ENCODE results near the gene RCOR2.

DNA sequence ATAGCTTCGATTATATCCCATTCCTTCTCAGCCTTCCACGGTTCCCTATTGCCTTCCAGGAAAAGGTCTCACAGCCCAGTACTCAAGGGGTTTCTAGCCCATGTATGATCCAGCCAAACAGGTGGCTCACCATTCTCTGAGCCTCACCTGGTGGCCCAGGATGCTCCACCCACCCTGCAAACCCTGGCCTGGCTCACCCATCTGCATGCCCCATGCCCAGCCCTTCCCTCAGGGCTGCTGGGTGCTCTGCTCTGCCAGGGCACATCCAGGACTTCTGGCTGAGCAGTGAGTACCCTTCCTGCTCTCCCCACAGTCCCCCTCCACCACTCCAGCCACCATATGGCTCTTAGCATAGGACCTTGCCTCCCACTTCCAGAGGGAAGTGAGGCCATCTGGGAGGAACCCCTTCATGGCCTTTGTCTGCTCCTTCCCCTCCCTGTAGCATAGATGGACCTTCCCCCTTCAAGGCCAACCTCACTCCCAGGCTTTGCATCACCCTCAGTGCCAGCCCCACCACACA lies 5.8 kb upstream of the RCOR2 start:
- TF ChIP-seq, protein P1, sequence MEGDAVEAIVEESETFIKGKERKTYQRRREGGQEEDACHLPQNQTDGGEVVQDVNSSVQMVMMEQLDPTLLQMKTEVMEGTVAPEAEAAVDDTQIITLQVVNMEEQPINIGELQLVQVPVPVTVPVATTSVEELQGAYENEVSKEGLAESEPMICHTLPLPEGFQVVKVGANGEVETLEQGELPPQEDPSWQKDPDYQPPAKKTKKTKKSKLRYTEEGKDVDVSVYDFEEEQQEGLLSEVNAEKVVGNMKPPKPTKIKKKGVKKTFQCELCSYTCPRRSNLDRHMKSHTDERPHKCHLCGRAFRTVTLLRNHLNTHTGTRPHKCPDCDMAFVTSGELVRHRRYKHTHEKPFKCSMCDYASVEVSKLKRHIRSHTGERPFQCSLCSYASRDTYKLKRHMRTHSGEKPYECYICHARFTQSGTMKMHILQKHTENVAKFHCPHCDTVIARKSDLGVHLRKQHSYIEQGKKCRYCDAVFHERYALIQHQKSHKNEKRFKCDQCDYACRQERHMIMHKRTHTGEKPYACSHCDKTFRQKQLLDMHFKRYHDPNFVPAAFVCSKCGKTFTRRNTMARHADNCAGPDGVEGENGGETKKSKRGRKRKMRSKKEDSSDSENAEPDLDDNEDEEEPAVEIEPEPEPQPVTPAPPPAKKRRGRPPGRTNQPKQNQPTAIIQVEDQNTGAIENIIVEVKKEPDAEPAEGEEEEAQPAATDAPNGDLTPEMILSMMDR (IDR thresholded peaks at IDR 0.05): no peak
- TF ChIP-seq POLR2A (IDR thresholded peaks at IDR 0.05): no peak
- TF ChIP-seq POLR2AphosphoS5 (IDR thresholded peaks at IDR 0.05; ENCODE audit: insufficient read depth in 1 of 2, low read depth in 1 of 2): no peak

Data from vagina (tissue), 2 donors.